ENCODE measurements around the gene RAB3D. TPM values are rescaled to one million over a fixed set of nuclear protein-coding genes. Genes with fewer than 3 reads are reported as not detected.

RAB3D gene
- total RNA-seq, 1 donor from 2014 or later: 53.6 TPM

GRCh38 chr19:11377237-11377636 is 37.8 kb upstream of the RAB3D start:
- ATAC-seq: no peak
- intact Hi-C loops (cut with DNase I): no loop called here
- no peak for TF ChIP-seq CTCF (IDR thresholded peaks at IDR 0.05)
- H3K4me1 ChIP-seq: peaks cover 61% of the 10 kb centered on the region
- H3K9me3 ChIP-seq: no peaks in the 10 kb centered on the region
- no peak for DNase-seq
- peaks cover 12% of the 10 kb centered on the region for H3K36me3 ChIP-seq
- no peaks in the 10 kb centered on the region for H3K27me3 ChIP-seq (ENCODE audit: low read depth)
- no peak overlapping the region for H3K27ac ChIP-seq
- no peak overlapping the region for H3K4me3 ChIP-seq

GRCh38 chr19:11375143-11375948 is 35.9 kb upstream of the RAB3D start:
- peak; percentile 81 for DNase-seq
- Histone ChIP-seq H3K27me3 (ENCODE audit: low read depth) (no peaks in the 10 kb centered on the region), H3K4me3 (peak overlapping the region; percentile 62), H3K4me1 (peaks cover 48% of the 10 kb centered on the region), H3K27ac (peak overlapping the region; percentile 89), H3K36me3 (peaks cover 12% of the 10 kb centered on the region), H3K9me3 (no peaks in the 10 kb centered on the region)
- ATAC-seq: peak; percentile 34 to 41
- intact Hi-C loops (cut with DNase I): no loop called here
- no peak for TF ChIP-seq CTCF (IDR thresholded peaks at IDR 0.05)

- Histone ChIP-seq H3K4me3 (peak within 1 kb of the TSS; percentile 62), H3K4me1 (peaks cover 42% of the 10 kb centered on the region), H3K27ac (peak within 1 kb of the TSS; percentile 89), H3K36me3 (peaks cover 12% of the 10 kb centered on the region), H3K27me3 (ENCODE audit: low read depth) (no peaks in the 10 kb centered on the region), H3K9me3 (no peaks in the 10 kb centered on the region)
- intact Hi-C loops (cut with DNase I): no loop called here
- no peak for TF ChIP-seq CTCF (IDR thresholded peaks at IDR 0.05)
- ATAC-seq (peak; percentile 97), DNase-seq (peak; percentile 98)
Measured at GRCh38 chr19:11374433-11375142, 35.1 kb upstream of the RAB3D start, which contains the start of gene SWSAP1. TSS of gene SWSAP1 (plus strand) at chr19:11374666. CDS start at chr19:11374681, 15 bp downstream.

GRCh38 chr19:11373885-11374432 is 34.5 kb upstream of the RAB3D start:
- H3K4me3 ChIP-seq: peak overlapping the region; percentile 62
- H3K36me3 ChIP-seq: peaks cover 12% of the 10 kb centered on the region
- H3K9me3 ChIP-seq: no peaks in the 10 kb centered on the region
- no peaks in the 10 kb centered on the region for H3K27me3 ChIP-seq (ENCODE audit: low read depth)
- TF ChIP-seq CTCF (IDR thresholded peaks at IDR 0.05): no peak
- DNase-seq: no peak
- H3K4me1 ChIP-seq: peaks cover 42% of the 10 kb centered on the region
- no peak for ATAC-seq
- H3K27ac ChIP-seq: peak overlapping the region; percentile 89
- intact Hi-C loops (cut with DNase I): no loop called here

DNA sequence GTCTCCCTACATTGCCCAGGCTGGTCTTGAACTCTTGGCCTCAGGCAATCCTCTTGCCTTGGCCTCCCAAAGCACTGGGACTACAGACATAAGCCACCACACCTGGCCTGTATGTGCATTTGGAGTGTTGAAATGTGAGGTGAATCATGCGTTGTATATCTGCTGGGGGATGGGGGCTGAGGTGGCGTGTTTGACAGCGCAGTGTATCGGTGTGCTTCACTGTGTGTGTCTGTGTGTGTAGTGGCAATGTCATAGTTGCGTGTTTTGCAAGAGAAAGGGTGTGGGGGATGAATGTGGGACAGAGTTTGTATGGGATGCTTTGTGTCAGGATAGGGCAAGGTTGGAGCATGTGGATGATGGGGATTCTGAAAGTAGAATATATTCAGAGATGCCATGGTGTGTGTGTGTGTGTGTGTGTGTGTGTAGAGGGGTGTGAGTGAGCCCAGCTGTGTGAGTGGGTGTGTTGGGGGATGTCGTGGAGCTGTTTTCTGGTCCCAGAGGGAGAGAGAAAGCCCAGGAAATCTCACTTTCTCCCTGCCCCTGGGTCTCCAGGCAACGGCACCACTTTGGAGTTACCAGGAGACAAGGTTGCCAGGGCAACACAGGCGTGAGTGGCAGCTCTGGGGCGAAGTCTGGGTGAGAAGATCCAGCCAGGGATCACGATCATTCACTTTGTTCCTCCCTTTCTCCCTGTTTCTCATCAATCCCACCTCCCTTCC is 33.9 kb upstream of the RAB3D start:
- no peak for ATAC-seq
- H3K36me3 ChIP-seq: peaks cover 8% of the 10 kb centered on the region
- peak overlapping the region; percentile 62 for H3K4me3 ChIP-seq
- no peaks in the 10 kb centered on the region for H3K9me3 ChIP-seq
- no peak for DNase-seq
- intact Hi-C loops (cut with DNase I): no loop called here
- peaks cover 39% of the 10 kb centered on the region for H3K4me1 ChIP-seq
- no peaks in the 10 kb centered on the region for H3K27me3 ChIP-seq (ENCODE audit: low read depth)
- TF ChIP-seq CTCF (IDR thresholded peaks at IDR 0.05): no peak
- H3K27ac ChIP-seq: peak overlapping the region; percentile 89
